H1 (cell line): Measurements from ENCODE around the gene OR51B2. TPM values are rescaled to one million over a fixed set of nuclear protein-coding genes. Genes with fewer than 3 reads are reported as not detected.

ENCODE experiments used
- CTCF ChIA-PET: fragments of 300-600 bp; sonication (Branson Sonifier 250); formaldehyde crosslinking; loops from one replicate; lab custom pipeline; 2021; ENCODE audit not compliant: partially characterized antibody; lab: Charles Lee
- POLR2A ChIA-PET: fragments of 300-600 bp; sonication (Branson Sonifier 250); formaldehyde crosslinking; loops from one replicate; lab custom pipeline; 2021; ENCODE audit warnings: inconsistent platforms; ENCODE audit not compliant: partially characterized antibody; lab: Charles Lee
- DNase-seq, 2 experiments: peaks; one replicate each; pipeline versions ENCODE4 v3.0.0 to v3.0.0-alpha.2; 2010 to 2022; ENCODE audit warnings: low spot score in 2 of 2, low read depth in 1 of 2, mixed read lengths in 1 of 2
- FAIRE-seq: peaks from 2 replicates; lab custom pipeline; 2011; peaks lifted over from hg19 to GRCh38; lab: Jason Lieb, UNC
- H2AFZ ChIP-seq: 2 replicates; pipeline ENCODE4 v1.8.1; 2012; ENCODE audit warnings: low read length, inconsistent platforms
- H2AK5ac ChIP-seq: 2 replicates; pipeline ENCODE4 v1.6.1; 2013; ENCODE audit warnings: low read depth, low read length
- H2BK120ac ChIP-seq: replicated peaks from 2 replicates; pipeline ENCODE3; 2013; ENCODE audit warnings: low read depth, low read length, inconsistent platforms
- H2BK12ac ChIP-seq: 2 replicates; pipeline ENCODE4 v1.6.1; 2013; ENCODE audit warnings: low read depth, low read length
- H2BK15ac ChIP-seq: 2 replicates; pipeline ENCODE4 v1.6.1; 2013; ENCODE audit warnings: low read length
- H2BK20ac ChIP-seq: 2 replicates; pipeline ENCODE4 v1.6.1; 2013; ENCODE audit warnings: low read length
- H2BK5ac ChIP-seq: 2 replicates; pipeline ENCODE4 v1.6.1; 2013; ENCODE audit warnings: low read depth, low read length
- H3K14ac ChIP-seq: 2 replicates; pipeline ENCODE4 v1.6.1; 2013; ENCODE audit warnings: inconsistent platforms; ENCODE audit not compliant: insufficient read length
- H3K18ac ChIP-seq: 2 replicates; pipeline ENCODE4 v1.6.1; 2013; ENCODE audit warnings: low read length; ENCODE audit errors: extremely low read depth
- H3K23ac ChIP-seq: 2 replicates; pipeline ENCODE4 v1.6.1; 2013; ENCODE audit warnings: inconsistent platforms; ENCODE audit not compliant: insufficient read length
- H3K23me2 ChIP-seq: 2 replicates; pipeline ENCODE4 v1.6.1; 2013; ENCODE audit warnings: low read depth, low read length
- H3K27ac ChIP-seq: 2 replicates; pipeline ENCODE4 v1.6.1; 2011; ENCODE audit warnings: low read depth, low read length, inconsistent platforms
- H3K27me3 ChIP-seq, 4 experiments: replicated peaks in 1 of 4; 1 replicate in 1 of 4; 2 replicates in 3 of 4; pipeline versions ENCODE4 v1.6.1 to v1.8.1; 2011 to 2013; ENCODE audit warnings: low read length in 3 of 4, mild to moderate bottlenecking in 3 of 4, inconsistent platforms in 2 of 4, mixed read lengths in 2 of 4, moderate library complexity in 1 of 4; ENCODE audit not compliant: control insufficient read depth in 3 of 4, insufficient read depth in 3 of 4; ENCODE audit errors: extremely low read depth in 1 of 4
- H3K36me3 ChIP-seq, 4 experiments: 2 replicates each; pipeline versions ENCODE4 v1.6.1 to v1.8.1; 2011 to 2013; ENCODE audit warnings: mild to moderate bottlenecking in 4 of 4, low read length in 3 of 4, moderate library complexity in 2 of 4, control low read depth in 1 of 4, inconsistent platforms in 1 of 4; ENCODE audit not compliant: insufficient read depth in 4 of 4, control insufficient read depth in 2 of 4
- H3K4ac ChIP-seq: replicated peaks from 2 replicates; pipeline ENCODE3; 2013; ENCODE audit warnings: low read length, low read depth, mixed read lengths, inconsistent platforms; ENCODE audit not compliant: insufficient read length
- H3K4me1 ChIP-seq, 4 experiments: replicated peaks in 1 of 4; 1 replicate in 1 of 4; 2 replicates in 3 of 4; pipeline versions ENCODE4 v1.6.1 to v1.8.1; 2011 to 2013; ENCODE audit warnings: low read length in 3 of 4, inconsistent platforms in 2 of 4, mixed read lengths in 1 of 4; ENCODE audit not compliant: insufficient read depth in 4 of 4, control insufficient read depth in 3 of 4
- H3K4me2 ChIP-seq, 2 experiments: 2 replicates each; pipeline versions ENCODE4 v1.6.1 to v1.8.1; 2011 to 2013; ENCODE audit warnings: low read depth in 2 of 2, low read length in 2 of 2, control low read depth in 1 of 2, inconsistent platforms in 1 of 2, mild to moderate bottlenecking in 1 of 2; ENCODE audit not compliant: insufficient read depth in 1 of 2
- H3K4me3 ChIP-seq, 4 experiments: fragments of 200-600, 300-600 bp in 1 of 4; sonication (generic), shearing (Covaris generic), sonication (Bioruptor Twin) in 1 of 4; 2 replicates each; pipeline versions ENCODE4 v1.5.1 to v1.8.1; 2011 to 2016; ENCODE audit warnings: low read length in 4 of 4, low read depth in 3 of 4, control low read depth in 2 of 4, inconsistent platforms in 2 of 4, mild to moderate bottlenecking in 2 of 4, mixed read lengths in 1 of 4, moderate library complexity in 1 of 4; ENCODE audit not compliant: insufficient read depth in 2 of 4; ENCODE audit errors: extremely low read depth in 1 of 4
- H3K56ac ChIP-seq: replicated peaks from 2 replicates; pipeline ENCODE3; 2013; ENCODE audit warnings: low read depth, mild to moderate bottlenecking, mixed read lengths, low read length, inconsistent platforms; ENCODE audit not compliant: insufficient read length
- H3K79me1 ChIP-seq: 2 replicates; pipeline ENCODE4 v1.6.1; 2013; ENCODE audit warnings: low read depth, low read length, control low read depth
- H3K79me2 ChIP-seq, 2 experiments: 2 replicates each; pipeline versions ENCODE4 v1.6.1 to v1.8.1; 2012 to 2013; ENCODE audit warnings: low read length in 2 of 2, mild to moderate bottlenecking in 2 of 2, inconsistent platforms in 1 of 2; ENCODE audit not compliant: insufficient read depth in 2 of 2, control insufficient read depth in 1 of 2
- H3K9ac ChIP-seq, 4 experiments: replicated peaks in 1 of 4; 1 replicate in 1 of 4; 2 replicates in 3 of 4; pipeline versions ENCODE4 v1.6.1 to v1.8.1; 2011 to 2013; ENCODE audit warnings: low read depth in 3 of 4, low read length in 3 of 4, control low read depth in 2 of 4, mild to moderate bottlenecking in 2 of 4, moderate library complexity in 2 of 4, inconsistent platforms in 1 of 4; ENCODE audit errors: extremely low read depth in 1 of 4
- H3K9me3 ChIP-seq, 2 experiments: 2 replicates each; pipeline versions ENCODE4 v1.6.1 to v1.8.1; 2012 to 2013; ENCODE audit warnings: mild to moderate bottlenecking in 2 of 2, moderate library complexity in 2 of 2, control low read depth in 1 of 2, inconsistent platforms in 1 of 2, low read depth in 1 of 2, low read length in 1 of 2, mixed read lengths in 1 of 2; ENCODE audit not compliant: insufficient read depth in 2 of 2
- H4K20me1 ChIP-seq, 2 experiments: replicated peaks in 1 of 2; 2 replicates each; pipeline versions ENCODE3 to v1.8.1; 2011 to 2013; ENCODE audit warnings: inconsistent platforms in 2 of 2, low read length in 2 of 2, mild to moderate bottlenecking in 1 of 2; ENCODE audit not compliant: insufficient read depth in 2 of 2, control insufficient read depth in 1 of 2
- H4K5ac ChIP-seq: 2 replicates; pipeline ENCODE4 v1.6.1; 2013; ENCODE audit warnings: low read length, low read depth, mixed read lengths, inconsistent platforms; ENCODE audit not compliant: insufficient read length
- H4K8ac ChIP-seq: 2 replicates; pipeline ENCODE4 v1.8.0; 2013; ENCODE audit warnings: mild to moderate bottlenecking, moderate library complexity, low read length, inconsistent platforms; ENCODE audit not compliant: insufficient read depth; ENCODE audit errors: extremely low read depth
- H4K91ac ChIP-seq: replicated peaks from 2 replicates; pipeline ENCODE3; 2013; ENCODE audit warnings: low read length, mixed read lengths, inconsistent platforms; ENCODE audit not compliant: insufficient read length
- BCL11A ChIP-seq, 2 experiments: IDR thresholded peaks; one replicate each; pipeline ENCODE4 v1.6.1; 2011; ENCODE audit warnings: low read depth in 2 of 2, low read length in 2 of 2, mild to moderate bottlenecking in 2 of 2
- BRCA1 ChIP-seq: IDR thresholded peaks from 2 replicates; pipeline ENCODE4 v1.6.1; 2012; ENCODE audit warnings: low read depth, low read length, improper control_type of control experiment
- GABPA ChIP-seq: IDR thresholded peaks from 2 replicates; pipeline ENCODE4 v1.6.1; 2011; ENCODE audit warnings: mild to moderate bottlenecking, low read length, moderate library complexity, borderline replicate concordance; ENCODE audit not compliant: insufficient read depth
- RFX5 ChIP-seq: IDR thresholded peaks from 2 replicates; pipeline ENCODE4 v1.6.1; 2011; ENCODE audit warnings: low read depth, low read length, improper control_type of control experiment, borderline replicate concordance
- YY1 ChIP-seq: IDR thresholded peaks from 2 replicates; pipeline ENCODE4 v1.6.1; 2011; ENCODE audit warnings: low read depth, mild to moderate bottlenecking, low read length
- ZNF274 ChIP-seq: IDR thresholded peaks from 2 replicates; pipeline ENCODE4 v1.7.0; 2012; ENCODE audit warnings: low read length, borderline replicate concordance; ENCODE audit errors: extremely low read depth
- WGBS, 2 experiments: shearing (Covaris generic) in 1 of 2; methylation state at CpG; one replicate each; pipeline versions ENCODE4 v1.1.6 to v1.1.7; 2013 to 2015; ENCODE audit warnings: low lambda C conversion rate in 2 of 2, mixed read lengths in 2 of 2, inconsistent platforms in 1 of 2, low coverage in 1 of 2, missing lambda C conversion rate in 1 of 2; ENCODE audit not compliant: insufficient replicate concordance in 2 of 2, insufficient coverage in 1 of 2, insufficient read length in 1 of 2; ENCODE audit errors: extremely low coverage in 1 of 2, missing lambda C conversion rate in 1 of 2; 5-methylcytosine and 5-hydroxymethylcytosine counted together
- polyA plus RNA-seq, 7 experiments: library from polyadenylated mRNA; depleted of rRNA in 3 of 7; stranded (reverse) in 5 of 7; unstranded in 2 of 7; fragments of >200 nt in 5 of 7; fragments of 200-250 nt in 2 of 7; gene quantifications; 1 replicate in 5 of 7; 2 replicates in 1 of 7; 4 replicates in 1 of 7; pipeline versions ENCODE4 v1.2.1 to v1.2.3, GENCODE V29; 2011 to 2013; ENCODE audit warnings: missing spikeins in 2 of 7, mixed read lengths in 2 of 7
- total RNA-seq: library from RNA; stranded (reverse); fragmentation: NEBNext Ultra II Directional; extraction: Animal tissue kit (Norgen Biotek cat#: 25700); gene quantifications from 2 replicates; pipeline ENCODE4 v1.2.1, GENCODE V29; 2021

The OR51B2 gene
- total and polyA plus RNA-seq, 2 of the 8 experiments (the other 6 are each of a cell fraction or from before 2014, with no cell fraction given) = not detected

DNA sequence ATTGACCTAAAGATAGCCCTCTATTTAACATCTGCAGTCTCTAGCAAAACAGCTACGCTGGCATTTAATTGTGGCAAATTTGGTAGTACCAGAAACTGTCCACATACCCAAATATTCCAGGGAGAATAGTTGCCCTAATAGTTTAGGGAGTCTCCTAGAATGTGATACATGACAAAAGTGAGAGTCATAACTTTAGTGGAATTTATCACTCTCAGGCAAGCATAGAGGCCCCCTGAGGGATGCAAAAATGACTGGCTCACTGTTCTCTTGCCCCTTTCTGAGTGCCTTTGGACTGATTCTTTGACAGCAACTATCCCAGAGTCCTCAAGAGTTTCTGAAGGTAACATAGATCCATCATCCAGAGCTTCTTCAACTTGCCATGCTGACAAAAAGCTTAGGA is 20.1 kb downstream of the OR51B2 start:
- H2BK15ac ChIP-seq = no peak overlapping the region
- H4K20me1 ChIP-seq = no peaks in the 10 kb centered on the region
- no peak overlapping the region for H3K4me3 ChIP-seq
- no peak overlapping the region for H2BK5ac ChIP-seq
- no peak overlapping the region for H3K9ac ChIP-seq
- no peak overlapping the region for H2BK12ac ChIP-seq
- H3K14ac ChIP-seq = no peak overlapping the region
- no peak overlapping the region for H4K91ac ChIP-seq
- FAIRE-seq (no peak), DNase-seq (no peak)
- POLR2A ChIA-PET = no interaction called here
- H3K9me3 ChIP-seq = no peaks in the 10 kb centered on the region
- H3K79me2 ChIP-seq = no peaks in the 10 kb centered on the region
- CTCF ChIA-PET = interaction anchor here (0.8 to 1.3 kb wide), 3 partner anchors 13 to 22 kb away, joined by 3 to 4 read pairs (median 3); no protein-coding TSS in a partner anchor
- H3K4ac ChIP-seq = no peak overlapping the region
- H2BK20ac ChIP-seq = no peak overlapping the region
- H3K4me1 ChIP-seq = no peaks in the 10 kb centered on the region
- H3K36me3 ChIP-seq = no peaks in the 10 kb centered on the region
- no peaks in the 10 kb centered on the region for H3K23me2 ChIP-seq
- no peak overlapping the region for H3K56ac ChIP-seq
- H3K79me1 ChIP-seq = no peaks in the 10 kb centered on the region
- 89% methylated on average over 1 of the region's 1 CpG; no CpG with 5 or more reads in 1 of the 2 experiments for WGBS, 2 experiments
- no peak overlapping the region for H3K23ac ChIP-seq
- TF ChIP-seq YY1 (no peak), RFX5 (no peak), BRCA1 (no peak), GABPA (no peak), BCL11A (IDR thresholded peaks at IDR 0.05; ENCODE audit: low read depth in 2 of 2, low read length in 2 of 2) (no peak), ZNF274 (no peak)
- no peak overlapping the region for H2BK120ac ChIP-seq
- no peak overlapping the region for H3K18ac ChIP-seq
- no peaks in the 10 kb centered on the region for H3K27me3 ChIP-seq
- H4K5ac ChIP-seq = no peak overlapping the region
- no peak overlapping the region for H3K27ac ChIP-seq
- H2AK5ac ChIP-seq = no peak overlapping the region
- H2AFZ ChIP-seq = no peak overlapping the region
- H4K8ac ChIP-seq = no peak overlapping the region
- H3K4me2 ChIP-seq = no peak overlapping the region
